Tibial nerve (tissue), 4 donors: ENCODE measurements around the gene PNPLA2. TPM values are rescaled to one million over a fixed set of nuclear protein-coding genes. Genes with fewer than 3 reads are reported as not detected.

Source experiments
- DNase-seq, 2 donors: peaks; one replicate each; pipeline ENCODE4 v3.0.0-alpha.2; 2019; ENCODE audit warnings: low spot score in 2 of 2
- H3K27ac ChIP-seq, 4 donors: fragments of 200-600 bp; sonication (generic) in 3 of 4; one replicate each; pipeline ENCODE4 v1.5.1; 2017 to 2019; ENCODE audit warnings: mild to moderate bottlenecking in 1 of 4
- H3K27me3 ChIP-seq, 2 donors: fragments of 200-600 bp; sonication (generic) in 1 of 2; one replicate each; pipeline versions ENCODE4 v1.5.1 to v1.6.0; 2017 to 2019
- H3K36me3 ChIP-seq, 3 donors: fragments of 200-600 bp; sonication (generic); one replicate each; pipeline ENCODE4 v1.5.1; 2018 to 2019
- H3K4me1 ChIP-seq, 4 donors: fragments of 200-600 bp; sonication (generic) in 3 of 4; one replicate each; pipeline ENCODE4 v1.5.1; 2017 to 2019
- H3K4me3 ChIP-seq, 4 donors: fragments of 200-600 bp; sonication (generic) in 3 of 4; one replicate each; pipeline ENCODE4 v1.5.1; 2017 to 2019; ENCODE audit warnings: mild to moderate bottlenecking in 1 of 4, moderate library complexity in 1 of 4
- H3K9me3 ChIP-seq, 4 donors: fragments of 200-600 bp; sonication (generic) in 3 of 4; one replicate each; pipeline ENCODE4 v1.5.1; 2017 to 2019
- EP300 ChIP-seq, 2 donors: sonication (generic); formaldehyde crosslinking; IDR thresholded peaks; one replicate each; pipeline ENCODE4 v1.6.1; 2017; ENCODE audit warnings: antibody characterized with exemption in 2 of 2, mild to moderate bottlenecking in 1 of 2
- POLR2A ChIP-seq, 2 donors: fragments of 450-650 bp; IDR thresholded peaks; one replicate each; pipeline ENCODE4 v1.6.1; 2017; ENCODE audit warnings: antibody characterized with exemption in 2 of 2, mild to moderate bottlenecking in 2 of 2, moderate library complexity in 2 of 2
- WGBS, 2 donors: methylation state at CpG; one replicate each; pipeline ENCODE4 v1.1.5; 2018; 5-methylcytosine and 5-hydroxymethylcytosine counted together
- total RNA-seq, 4 donors: library from RNA; depleted of rRNA; stranded (reverse); fragments of >200 nt; gene quantifications; one replicate each; pipeline ENCODE4 v1.1.0, GENCODE V29; 2016
- TF ChIP-seq, protein P1 (sequence below), 5 experiments: fragments of 200-600 bp in 3 of 5; fragments of 450-650 bp in 2 of 5; sonication (generic) in 3 of 5; IDR thresholded peaks; one replicate each; pipeline ENCODE4 v1.5.1; 2016 to 2019; ENCODE audit warnings: antibody characterized with exemption in 5 of 5, mild to moderate bottlenecking in 3 of 5, moderate library complexity in 2 of 5

PNPLA2 gene
- total RNA-seq, 4 donors from 2014 or later = 136 to 314 (median 187) TPM

DNA sequence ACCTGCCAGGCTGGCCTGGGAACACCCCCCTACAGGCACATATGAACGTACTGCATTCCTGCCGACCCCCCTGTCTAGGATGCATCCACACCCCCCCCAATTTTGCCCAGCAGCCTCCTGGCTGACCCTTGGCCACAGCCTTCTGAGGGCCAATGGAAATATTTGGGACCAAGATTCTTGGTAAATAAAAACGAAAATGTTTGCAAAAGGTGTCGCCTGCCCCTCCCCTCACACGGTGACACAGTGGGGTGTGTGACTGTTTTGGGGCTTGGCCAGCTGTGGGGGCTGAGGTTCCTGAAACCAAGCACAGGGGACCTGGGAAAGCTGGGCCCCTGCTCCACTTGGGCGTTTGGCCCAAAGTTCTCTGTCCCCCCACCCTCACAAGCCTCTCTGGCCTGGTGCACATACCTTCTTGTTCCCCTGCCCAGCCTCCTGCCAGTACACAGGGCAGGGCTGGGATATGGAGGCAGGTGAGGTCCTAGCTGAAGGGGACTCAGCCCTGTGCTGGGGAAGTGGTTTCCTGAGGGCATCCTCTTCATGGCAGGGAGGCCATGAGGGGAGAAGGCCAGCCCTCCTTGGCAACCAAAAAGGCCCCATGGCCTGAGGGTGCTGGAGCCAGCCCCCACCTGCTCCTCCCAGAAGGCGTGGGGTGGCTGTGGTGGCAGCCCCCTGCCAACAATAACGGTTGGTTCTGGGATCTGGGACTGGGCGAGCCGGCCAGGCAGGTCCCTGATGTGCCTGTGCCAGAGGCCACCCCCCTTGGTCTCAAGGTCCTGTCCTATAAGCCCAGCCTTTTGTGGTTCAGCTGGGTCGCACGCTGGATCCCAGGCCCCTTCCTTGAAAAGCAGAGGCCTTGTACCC, 6.9 kb downstream of the PNPLA2 start:
- DNase-seq = no peak
- peaks cover 0 to 46% (median 26%) of the 10 kb centered on the region in 3 donors for H3K36me3 ChIP-seq
- H3K27me3 ChIP-seq = peaks cover 0 to 49% of the 10 kb centered on the region in 2 donors
- TF ChIP-seq EP300 (IDR thresholded peaks at IDR 0.05) = no peak
- no peak for TF ChIP-seq POLR2A (IDR thresholded peaks at IDR 0.05)
- TF ChIP-seq, protein P1, sequence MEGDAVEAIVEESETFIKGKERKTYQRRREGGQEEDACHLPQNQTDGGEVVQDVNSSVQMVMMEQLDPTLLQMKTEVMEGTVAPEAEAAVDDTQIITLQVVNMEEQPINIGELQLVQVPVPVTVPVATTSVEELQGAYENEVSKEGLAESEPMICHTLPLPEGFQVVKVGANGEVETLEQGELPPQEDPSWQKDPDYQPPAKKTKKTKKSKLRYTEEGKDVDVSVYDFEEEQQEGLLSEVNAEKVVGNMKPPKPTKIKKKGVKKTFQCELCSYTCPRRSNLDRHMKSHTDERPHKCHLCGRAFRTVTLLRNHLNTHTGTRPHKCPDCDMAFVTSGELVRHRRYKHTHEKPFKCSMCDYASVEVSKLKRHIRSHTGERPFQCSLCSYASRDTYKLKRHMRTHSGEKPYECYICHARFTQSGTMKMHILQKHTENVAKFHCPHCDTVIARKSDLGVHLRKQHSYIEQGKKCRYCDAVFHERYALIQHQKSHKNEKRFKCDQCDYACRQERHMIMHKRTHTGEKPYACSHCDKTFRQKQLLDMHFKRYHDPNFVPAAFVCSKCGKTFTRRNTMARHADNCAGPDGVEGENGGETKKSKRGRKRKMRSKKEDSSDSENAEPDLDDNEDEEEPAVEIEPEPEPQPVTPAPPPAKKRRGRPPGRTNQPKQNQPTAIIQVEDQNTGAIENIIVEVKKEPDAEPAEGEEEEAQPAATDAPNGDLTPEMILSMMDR (IDR thresholded peaks at IDR 0.05) = no peak
- no peak overlapping the region for H3K27ac ChIP-seq
- peaks cover 0 to 66% (median 48%) of the 10 kb centered on the region in 4 donors for H3K4me1 ChIP-seq
- 81 to 82% methylated on average over 9 of the region's 12 CpGs for WGBS, 2 donors
- no peak overlapping the region for H3K4me3 ChIP-seq
- no peaks in the 10 kb centered on the region for H3K9me3 ChIP-seq

DNA sequence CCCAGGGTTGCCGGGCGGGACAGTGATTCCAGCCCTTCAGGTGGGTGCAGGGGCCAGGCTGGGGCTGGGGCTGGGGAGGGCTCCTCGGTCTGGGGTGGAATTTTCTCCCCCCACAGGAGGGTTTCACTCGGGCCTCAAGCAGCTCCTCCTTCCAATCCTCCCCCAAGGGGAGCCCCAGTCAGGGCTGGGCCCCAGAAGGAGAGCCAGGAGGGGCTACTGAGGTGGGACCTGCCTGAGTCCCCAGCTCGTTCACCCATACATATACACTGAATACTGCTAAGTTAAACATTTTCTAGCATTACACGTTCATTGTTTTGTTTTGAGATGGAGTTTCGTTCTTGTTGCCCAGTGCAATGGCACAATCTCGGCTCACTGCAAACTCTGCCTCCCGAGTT, 7.5 kb downstream of the PNPLA2 start:
- Histone ChIP-seq H3K4me1 (peaks cover 0 to 66% (median 45%) of the 10 kb centered on the region in 4 donors), H3K27me3 (peaks cover 0 to 55% of the 10 kb centered on the region in 2 donors), H3K9me3 (no peaks in the 10 kb centered on the region), H3K36me3 (peaks cover 0 to 46% (median 26%) of the 10 kb centered on the region in 3 donors), H3K4me3 (no peak overlapping the region), H3K27ac (peak overlapping the region in 1 of 4 donors; percentile 72)
- 79 to 82% methylated on average over 9 of the region's 9 CpGs for WGBS, 2 donors
- DNase-seq = no peak
- TF ChIP-seq EP300 (IDR thresholded peaks at IDR 0.05) (no peak), POLR2A (IDR thresholded peaks at IDR 0.05) (no peak)
- TF ChIP-seq, protein P1 (IDR thresholded peaks at IDR 0.05) = no peak

DNA sequence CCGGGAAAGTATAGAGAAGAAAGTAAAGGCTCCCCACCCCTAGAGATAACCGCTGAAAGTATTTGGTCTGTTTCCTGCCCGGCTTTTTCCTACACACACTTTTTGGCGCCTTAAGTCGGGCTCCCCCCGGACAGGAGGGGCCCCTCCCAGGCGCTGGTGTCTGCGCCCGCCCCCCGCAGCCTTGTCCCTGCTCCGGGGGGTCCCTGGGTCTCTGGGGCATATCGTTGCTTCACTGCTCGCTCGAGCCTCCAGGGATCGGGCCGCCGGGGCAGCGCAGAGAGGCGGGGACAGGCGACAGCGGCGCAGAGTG, 8.1 kb downstream of the PNPLA2 start:
- TF ChIP-seq POLR2A (IDR thresholded peaks at IDR 0.05) (no peak), EP300 (IDR thresholded peaks at IDR 0.05) (no peak)
- TF ChIP-seq, protein P1 (IDR thresholded peaks at IDR 0.05) = no peak
- H3K36me3 ChIP-seq = peaks cover 0 to 42% (median 26%) of the 10 kb centered on the region in 3 donors
- peak overlapping the region in 2 of 4 donors; percentile 60 to 72 for H3K27ac ChIP-seq
- H3K9me3 ChIP-seq = no peaks in the 10 kb centered on the region
- H3K27me3 ChIP-seq = peaks cover 0 to 59% of the 10 kb centered on the region in 2 donors
- DNase-seq = no peak
- 2 to 21% methylated on average over 2 to 20 of the region's 22 CpGs for WGBS, 2 donors
- peak overlapping the region in 2 of 4 donors; percentile 43 to 49 for H3K4me3 ChIP-seq
- H3K4me1 ChIP-seq = peaks cover 0 to 66% (median 42%) of the 10 kb centered on the region in 4 donors

DNA sequence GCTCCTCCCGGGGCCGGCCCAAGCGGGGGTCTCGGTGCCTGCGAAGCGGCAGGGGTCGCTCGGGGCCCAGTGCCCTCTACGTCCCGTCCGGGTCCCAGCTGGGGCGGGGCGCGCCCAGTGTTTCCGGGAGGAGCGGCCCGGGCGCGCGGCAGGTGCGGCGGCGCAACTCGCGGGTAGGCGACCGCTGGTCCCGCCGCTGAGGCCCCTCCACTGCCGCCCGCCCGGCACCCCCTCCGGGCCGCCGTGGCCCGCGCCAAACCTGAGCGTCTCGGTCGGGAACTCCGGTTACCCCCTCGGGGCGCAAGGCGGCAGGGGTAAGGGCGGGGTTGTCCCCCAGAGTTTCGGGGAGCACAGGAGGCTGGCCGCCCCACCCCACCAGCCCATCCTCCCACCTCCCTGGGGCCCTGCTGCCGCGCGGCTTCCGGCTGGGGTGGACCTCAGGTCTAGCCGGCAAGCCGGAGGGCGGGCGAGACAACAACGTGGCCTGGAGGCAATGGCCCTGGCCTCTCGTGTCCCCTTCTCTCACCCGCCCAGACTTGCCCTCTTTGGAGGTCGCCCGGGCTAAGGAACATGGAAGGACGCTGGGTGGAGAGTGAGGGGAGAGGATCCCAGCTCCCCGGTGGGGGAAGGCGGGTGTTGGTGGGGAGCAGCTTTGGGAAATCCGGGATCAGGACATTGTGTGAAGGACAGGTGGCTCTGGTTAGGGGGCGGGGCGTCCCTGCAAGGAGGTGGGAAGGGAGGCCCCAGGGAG, 8.6 kb downstream of the PNPLA2 start:
- peak overlapping the region in 3 of 4 donors; percentile 43 to 72 (median 60) for H3K27ac ChIP-seq
- no peak for DNase-seq
- 24 to 29% methylated on average over 16 to 18 of the region's 66 CpGs for WGBS, 2 donors
- H3K9me3 ChIP-seq = no peaks in the 10 kb centered on the region
- peak overlapping the region in 2 of 4 donors; percentile 43 to 49 for H3K4me3 ChIP-seq
- peaks cover 0 to 59% of the 10 kb centered on the region in 2 donors for H3K27me3 ChIP-seq
- no peak for TF ChIP-seq EP300 (IDR thresholded peaks at IDR 0.05)
- peaks cover 0 to 66% (median 41%) of the 10 kb centered on the region in 4 donors for H3K4me1 ChIP-seq
- H3K36me3 ChIP-seq = peaks cover 0 to 36% (median 23%) of the 10 kb centered on the region in 3 donors

DNA sequence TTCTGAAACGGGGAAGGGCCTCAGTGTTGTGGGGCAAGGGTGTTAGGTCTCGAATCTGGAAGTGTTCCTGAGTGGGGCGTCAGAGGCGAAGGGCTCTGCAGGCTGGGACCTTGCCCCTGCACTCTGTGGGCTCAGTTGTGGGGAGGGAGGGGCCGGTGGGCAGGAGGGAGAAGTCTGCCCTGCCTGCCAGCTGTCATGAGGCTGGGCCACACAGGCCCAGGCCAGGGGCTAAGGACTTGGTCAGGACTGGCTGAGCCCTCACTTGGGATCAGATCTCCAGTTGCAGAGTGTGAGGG, 9.1 kb downstream of the PNPLA2 start, which contains the start of gene CRACR2B:
CRACR2B (plus strand) TSS at position 23 of the 296 bp plus-strand sequence. CDS start 689 bp downstream, outside the sequence.
- TF ChIP-seq POLR2A (IDR thresholded peaks at IDR 0.05) (no peak), EP300 (IDR thresholded peaks at IDR 0.05) (no peak)
- TF ChIP-seq, protein P1 (IDR thresholded peaks at IDR 0.05) = no peak
- Histone ChIP-seq H3K27me3 (peaks cover 0 to 59% of the 10 kb centered on the region in 2 donors), H3K36me3 (peaks cover 0 to 31% (median 20%) of the 10 kb centered on the region in 3 donors), H3K4me3 (peak within 1 kb of the TSS in 2 of 4 donors; percentile 43 to 49), H3K27ac (peak within 1 kb of the TSS in 3 of 4 donors; percentile 60 to 72 (median 65)), H3K9me3 (no peaks in the 10 kb centered on the region), H3K4me1 (peaks cover 0 to 65% (median 44%) of the 10 kb centered on the region in 4 donors)
- no peak for DNase-seq
- WGBS, 2 donors = 67 to 68% methylated on average over 5 of the region's 5 CpGs
